H1 (cell line): ENCODE results near the gene CACNA1G. TPM values are rescaled to one million over a fixed set of nuclear protein-coding genes. Genes with fewer than 3 reads are reported as not detected.

Experiments used
- CTCF ChIA-PET: fragments of 300-600 bp; sonication (Branson Sonifier 250); formaldehyde crosslinking; loops from one replicate; lab custom pipeline; 2021; ENCODE audit not compliant: partially characterized antibody; lab: Charles Lee
- POLR2A ChIA-PET: fragments of 300-600 bp; sonication (Branson Sonifier 250); formaldehyde crosslinking; loops from one replicate; lab custom pipeline; 2021; ENCODE audit warnings: inconsistent platforms; ENCODE audit not compliant: partially characterized antibody; lab: Charles Lee
- DNase-seq, 2 experiments: peaks; one replicate each; pipeline versions ENCODE4 v3.0.0 to v3.0.0-alpha.2; 2010 to 2022; ENCODE audit warnings: low spot score in 2 of 2, low read depth in 1 of 2, mixed read lengths in 1 of 2
- FAIRE-seq: peaks from 2 replicates; lab custom pipeline; 2011; peaks lifted over from hg19 to GRCh38; lab: Jason Lieb, UNC
- H2AFZ ChIP-seq: 2 replicates; pipeline ENCODE4 v1.8.1; 2012; ENCODE audit warnings: low read length, inconsistent platforms
- H2AK5ac ChIP-seq: 2 replicates; pipeline ENCODE4 v1.6.1; 2013; ENCODE audit warnings: low read depth, low read length
- H2BK120ac ChIP-seq: replicated peaks from 2 replicates; pipeline ENCODE3; 2013; ENCODE audit warnings: low read depth, low read length, inconsistent platforms
- H2BK12ac ChIP-seq: 2 replicates; pipeline ENCODE4 v1.6.1; 2013; ENCODE audit warnings: low read depth, low read length
- H2BK15ac ChIP-seq: 2 replicates; pipeline ENCODE4 v1.6.1; 2013; ENCODE audit warnings: low read length
- H2BK20ac ChIP-seq: 2 replicates; pipeline ENCODE4 v1.6.1; 2013; ENCODE audit warnings: low read length
- H2BK5ac ChIP-seq: 2 replicates; pipeline ENCODE4 v1.6.1; 2013; ENCODE audit warnings: low read depth, low read length
- H3K14ac ChIP-seq: 2 replicates; pipeline ENCODE4 v1.6.1; 2013; ENCODE audit warnings: inconsistent platforms; ENCODE audit not compliant: insufficient read length
- H3K18ac ChIP-seq: 2 replicates; pipeline ENCODE4 v1.6.1; 2013; ENCODE audit warnings: low read length; ENCODE audit errors: extremely low read depth
- H3K23ac ChIP-seq: 2 replicates; pipeline ENCODE4 v1.6.1; 2013; ENCODE audit warnings: inconsistent platforms; ENCODE audit not compliant: insufficient read length
- H3K23me2 ChIP-seq: 2 replicates; pipeline ENCODE4 v1.6.1; 2013; ENCODE audit warnings: low read depth, low read length
- H3K27ac ChIP-seq: 2 replicates; pipeline ENCODE4 v1.6.1; 2011; ENCODE audit warnings: low read depth, low read length, inconsistent platforms
- H3K27me3 ChIP-seq, 4 experiments: replicated peaks in 1 of 4; 1 replicate in 1 of 4; 2 replicates in 3 of 4; pipeline versions ENCODE4 v1.6.1 to v1.8.1; 2011 to 2013; ENCODE audit warnings: low read length in 3 of 4, mild to moderate bottlenecking in 3 of 4, inconsistent platforms in 2 of 4, mixed read lengths in 2 of 4, moderate library complexity in 1 of 4; ENCODE audit not compliant: control insufficient read depth in 3 of 4, insufficient read depth in 3 of 4; ENCODE audit errors: extremely low read depth in 1 of 4
- H3K36me3 ChIP-seq, 4 experiments: 2 replicates each; pipeline versions ENCODE4 v1.6.1 to v1.8.1; 2011 to 2013; ENCODE audit warnings: mild to moderate bottlenecking in 4 of 4, low read length in 3 of 4, moderate library complexity in 2 of 4, control low read depth in 1 of 4, inconsistent platforms in 1 of 4; ENCODE audit not compliant: insufficient read depth in 4 of 4, control insufficient read depth in 2 of 4
- H3K4ac ChIP-seq: replicated peaks from 2 replicates; pipeline ENCODE3; 2013; ENCODE audit warnings: low read length, low read depth, mixed read lengths, inconsistent platforms; ENCODE audit not compliant: insufficient read length
- H3K4me1 ChIP-seq, 4 experiments: replicated peaks in 1 of 4; 1 replicate in 1 of 4; 2 replicates in 3 of 4; pipeline versions ENCODE4 v1.6.1 to v1.8.1; 2011 to 2013; ENCODE audit warnings: low read length in 3 of 4, inconsistent platforms in 2 of 4, mixed read lengths in 1 of 4; ENCODE audit not compliant: insufficient read depth in 4 of 4, control insufficient read depth in 3 of 4
- H3K4me2 ChIP-seq, 2 experiments: 2 replicates each; pipeline versions ENCODE4 v1.6.1 to v1.8.1; 2011 to 2013; ENCODE audit warnings: low read depth in 2 of 2, low read length in 2 of 2, control low read depth in 1 of 2, inconsistent platforms in 1 of 2, mild to moderate bottlenecking in 1 of 2; ENCODE audit not compliant: insufficient read depth in 1 of 2
- H3K4me3 ChIP-seq, 4 experiments: fragments of 200-600, 300-600 bp in 1 of 4; sonication (generic), shearing (Covaris generic), sonication (Bioruptor Twin) in 1 of 4; 2 replicates each; pipeline versions ENCODE4 v1.5.1 to v1.8.1; 2011 to 2016; ENCODE audit warnings: low read length in 4 of 4, low read depth in 3 of 4, control low read depth in 2 of 4, inconsistent platforms in 2 of 4, mild to moderate bottlenecking in 2 of 4, mixed read lengths in 1 of 4, moderate library complexity in 1 of 4; ENCODE audit not compliant: insufficient read depth in 2 of 4; ENCODE audit errors: extremely low read depth in 1 of 4
- H3K56ac ChIP-seq: replicated peaks from 2 replicates; pipeline ENCODE3; 2013; ENCODE audit warnings: low read depth, mild to moderate bottlenecking, mixed read lengths, low read length, inconsistent platforms; ENCODE audit not compliant: insufficient read length
- H3K79me1 ChIP-seq: 2 replicates; pipeline ENCODE4 v1.6.1; 2013; ENCODE audit warnings: low read depth, low read length, control low read depth
- H3K79me2 ChIP-seq, 2 experiments: 2 replicates each; pipeline versions ENCODE4 v1.6.1 to v1.8.1; 2012 to 2013; ENCODE audit warnings: low read length in 2 of 2, mild to moderate bottlenecking in 2 of 2, inconsistent platforms in 1 of 2; ENCODE audit not compliant: insufficient read depth in 2 of 2, control insufficient read depth in 1 of 2
- H3K9ac ChIP-seq, 4 experiments: replicated peaks in 1 of 4; 1 replicate in 1 of 4; 2 replicates in 3 of 4; pipeline versions ENCODE4 v1.6.1 to v1.8.1; 2011 to 2013; ENCODE audit warnings: low read depth in 3 of 4, low read length in 3 of 4, control low read depth in 2 of 4, mild to moderate bottlenecking in 2 of 4, moderate library complexity in 2 of 4, inconsistent platforms in 1 of 4; ENCODE audit errors: extremely low read depth in 1 of 4
- H3K9me3 ChIP-seq, 2 experiments: 2 replicates each; pipeline versions ENCODE4 v1.6.1 to v1.8.1; 2012 to 2013; ENCODE audit warnings: mild to moderate bottlenecking in 2 of 2, moderate library complexity in 2 of 2, control low read depth in 1 of 2, inconsistent platforms in 1 of 2, low read depth in 1 of 2, low read length in 1 of 2, mixed read lengths in 1 of 2; ENCODE audit not compliant: insufficient read depth in 2 of 2
- H4K20me1 ChIP-seq, 2 experiments: replicated peaks in 1 of 2; 2 replicates each; pipeline versions ENCODE3 to v1.8.1; 2011 to 2013; ENCODE audit warnings: inconsistent platforms in 2 of 2, low read length in 2 of 2, mild to moderate bottlenecking in 1 of 2; ENCODE audit not compliant: insufficient read depth in 2 of 2, control insufficient read depth in 1 of 2
- H4K5ac ChIP-seq: 2 replicates; pipeline ENCODE4 v1.6.1; 2013; ENCODE audit warnings: low read length, low read depth, mixed read lengths, inconsistent platforms; ENCODE audit not compliant: insufficient read length
- H4K8ac ChIP-seq: 2 replicates; pipeline ENCODE4 v1.8.0; 2013; ENCODE audit warnings: mild to moderate bottlenecking, moderate library complexity, low read length, inconsistent platforms; ENCODE audit not compliant: insufficient read depth; ENCODE audit errors: extremely low read depth
- H4K91ac ChIP-seq: replicated peaks from 2 replicates; pipeline ENCODE3; 2013; ENCODE audit warnings: low read length, mixed read lengths, inconsistent platforms; ENCODE audit not compliant: insufficient read length
- CBX5 ChIP-seq: fragments of 300-800, 300-1000 bp; sonication (generic); IDR thresholded peaks from 2 replicates; pipeline ENCODE4 v1.7.1; 2016; ENCODE audit warnings: antibody characterized with exemption, low read length, low read depth
- CHD2 ChIP-seq: IDR thresholded peaks from 2 replicates; pipeline ENCODE4 v1.6.1; 2012; ENCODE audit warnings: low read length, improper control_type of control experiment
- EZH2 ChIP-seq: fragments of 200-600 bp; sonication (generic); IDR thresholded peaks from 2 replicates; pipeline ENCODE4 v1.7.1; 2012; ENCODE audit warnings: low read depth, mild to moderate bottlenecking, moderate library complexity, low read length, inconsistent platforms; ENCODE audit not compliant: severe bottlenecking
- MAX ChIP-seq: IDR thresholded peaks from 2 replicates; pipeline ENCODE4 v1.6.1; 2012; ENCODE audit warnings: inconsistent platforms
- POU5F1 ChIP-seq: IDR thresholded peaks from 2 replicates; pipeline ENCODE4 v1.6.1; 2011; ENCODE audit warnings: low read depth, mild to moderate bottlenecking, low read length, moderate library complexity
- RXRA ChIP-seq: IDR thresholded peaks from 2 replicates; pipeline ENCODE4 v1.6.1; 2011; ENCODE audit warnings: low read depth, mild to moderate bottlenecking, low read length, moderate library complexity; ENCODE audit not compliant: insufficient read depth
- SAP30 ChIP-seq: fragments of 300-600 bp; sonication (generic); IDR thresholded peaks from 2 replicates; pipeline ENCODE4 v1.7.1; 2012; ENCODE audit warnings: low read length, moderate library complexity, mild to moderate bottlenecking, inconsistent platforms; ENCODE audit not compliant: insufficient read depth, insufficient replicate concordance
- SIN3A ChIP-seq, 2 experiments: IDR thresholded peaks in 1 of 2; conservative IDR thresholded peaks in 1 of 2; 2 replicates each; pipeline ENCODE4 v1.6.1; 2011 to 2012; ENCODE audit warnings: low read length in 2 of 2, improper control_type of control experiment in 1 of 2, low read depth in 1 of 2, mild to moderate bottlenecking in 1 of 2
- TAF1 ChIP-seq: IDR thresholded peaks from 2 replicates; pipeline ENCODE4 v1.6.1; 2011; ENCODE audit warnings: mild to moderate bottlenecking, low read depth, low read length
- YY1 ChIP-seq: IDR thresholded peaks from 2 replicates; pipeline ENCODE4 v1.6.1; 2011; ENCODE audit warnings: low read depth, mild to moderate bottlenecking, low read length
- WGBS, 2 experiments: shearing (Covaris generic) in 1 of 2; methylation state at CpG; one replicate each; pipeline versions ENCODE4 v1.1.6 to v1.1.7; 2013 to 2015; ENCODE audit warnings: low lambda C conversion rate in 2 of 2, mixed read lengths in 2 of 2, inconsistent platforms in 1 of 2, low coverage in 1 of 2, missing lambda C conversion rate in 1 of 2; ENCODE audit not compliant: insufficient replicate concordance in 2 of 2, insufficient coverage in 1 of 2, insufficient read length in 1 of 2; ENCODE audit errors: extremely low coverage in 1 of 2, missing lambda C conversion rate in 1 of 2; 5-methylcytosine and 5-hydroxymethylcytosine counted together
- polyA plus RNA-seq, 7 experiments: library from polyadenylated mRNA; depleted of rRNA in 3 of 7; stranded (reverse) in 5 of 7; unstranded in 2 of 7; fragments of >200 nt in 5 of 7; fragments of 200-250 nt in 2 of 7; gene quantifications; 1 replicate in 5 of 7; 2 replicates in 1 of 7; 4 replicates in 1 of 7; pipeline versions ENCODE4 v1.2.1 to v1.2.3, GENCODE V29; 2011 to 2013; ENCODE audit warnings: missing spikeins in 2 of 7, mixed read lengths in 2 of 7
- total RNA-seq: library from RNA; stranded (reverse); fragmentation: NEBNext Ultra II Directional; extraction: Animal tissue kit (Norgen Biotek cat#: 25700); gene quantifications from 2 replicates; pipeline ENCODE4 v1.2.1, GENCODE V29; 2021

CACNA1G gene
- total and polyA plus RNA-seq, 2 of the 8 experiments (the other 6 are each of a cell fraction or from before 2014, with no cell fraction given), result 2.9 to 4.9 TPM

GRCh38 chr17:50638606-50638965 lies 78.1 kb downstream of the CACNA1G start:
- Histone ChIP-seq H2BK5ac (no peak overlapping the region), H3K4me3 (no peak overlapping the region), H3K27ac (no peak overlapping the region), H3K4ac (no peak overlapping the region), H3K23ac (no peak overlapping the region), H3K56ac (no peak overlapping the region), H3K36me3 (no peaks in the 10 kb centered on the region), H3K79me2 (no peaks in the 10 kb centered on the region), H2BK15ac (no peak overlapping the region), H2AK5ac (no peak overlapping the region), H3K23me2 (peaks cover 4% of the 10 kb centered on the region; the same call in 1 of the 2 replicates), H2BK20ac (no peak overlapping the region), H3K4me2 (no peak overlapping the region), H3K79me1 (no peaks in the 10 kb centered on the region), H4K20me1 (no peaks in the 10 kb centered on the region), H3K18ac (no peak overlapping the region), H2AFZ (no peak overlapping the region), H2BK120ac (no peak overlapping the region), H2BK12ac (no peak overlapping the region), H3K14ac (no peak overlapping the region), H4K8ac (no peak overlapping the region), H3K9me3 (no peaks in the 10 kb centered on the region), H4K5ac (no peak overlapping the region), H3K27me3 (peaks cover 24 to 32% (median 32%) of the 10 kb centered on the region in 4 experiments), H3K9ac (no peak overlapping the region), H4K91ac (no peak overlapping the region), H3K4me1 (peaks cover 0 to 11% (median 7%) of the 10 kb centered on the region in 4 experiments; a peak in 4 of 7 replicates)
- 86% methylated on average over 2 of the region's 2 CpGs; no CpG with 5 or more reads in 1 of the 2 experiments for WGBS, 2 experiments
- POLR2A ChIA-PET, result interaction anchor here (1.0 to 2.7 kb wide), 2 partner anchors 9 to 10 kb away, joined by 3 to 7 read pairs; no protein-coding TSS in a partner anchor
- no peak for FAIRE-seq
- TF ChIP-seq EZH2 (no peak), SIN3A (conservative IDR thresholded peaks at IDR 0.05 in 1 of 2, IDR thresholded peaks at IDR 0.05 in 1 of 2; ENCODE audit: low read depth in 1 of 2, low read length in 2 of 2) (no peak), CHD2 (no peak), YY1 (no peak), RXRA (no peak), CBX5 (no peak), POU5F1 (no peak), TAF1 (no peak), SAP30 (no peak), MAX (no peak)
- DNase-seq, result no peak
- CTCF ChIA-PET, result interaction anchor here (0.7 to 12.8 kb wide), 18 partner anchors 8 to 217 kb away, joined by 3 to 135 read pairs (median 5); no protein-coding TSS in a partner anchor
